Glutamatergic neuron (in vitro differentiated cells): Measurements from ENCODE around the gene PHB1. TPM values are rescaled to one million over a fixed set of nuclear protein-coding genes. Genes with fewer than 3 reads are reported as not detected.
A peak's percentile ranks its signal among the peaks of the same experiment; 100 is the strongest.

Source experiments
- DNase-seq: peaks from one replicate; pipeline ENCODE4 v3.0.0; 2022
- H3K27ac Mint-ChIP-seq: one replicate; pipeline ENCODE4 v1.8.0; 2020; ENCODE audit warnings: mild to moderate bottlenecking, mixed read lengths, inconsistent platforms; ENCODE audit not compliant: unreplicated experiment
- H3K27me3 Mint-ChIP-seq: one replicate; pipeline ENCODE4 v1.8.0; 2020; ENCODE audit warnings: mild to moderate bottlenecking, moderate library complexity, mixed read lengths, inconsistent platforms; ENCODE audit not compliant: unreplicated experiment
- H3K36me3 Mint-ChIP-seq: one replicate; pipeline ENCODE4 v1.8.0; 2020; ENCODE audit warnings: mild to moderate bottlenecking, mixed read lengths, inconsistent platforms; ENCODE audit not compliant: unreplicated experiment
- H3K4me1 Mint-ChIP-seq: one replicate; pipeline ENCODE4 v1.8.0; 2020; ENCODE audit warnings: mild to moderate bottlenecking, low read depth, mixed read lengths, inconsistent platforms; ENCODE audit not compliant: unreplicated experiment
- H3K4me3 Mint-ChIP-seq: one replicate; pipeline ENCODE4 v1.8.0; 2020; ENCODE audit warnings: mild to moderate bottlenecking, mixed read lengths, inconsistent platforms; ENCODE audit not compliant: unreplicated experiment
- H3K9me3 Mint-ChIP-seq: one replicate; pipeline ENCODE4 v1.8.0; 2020; ENCODE audit warnings: mild to moderate bottlenecking, moderate library complexity, mixed read lengths, inconsistent platforms; ENCODE audit not compliant: unreplicated experiment
- total RNA-seq: library from RNA; stranded (reverse); fragmentation: NEBNext Ultra II Directional; extraction: Animal tissue kit (Norgen Biotek cat#: 25700); gene quantifications from one replicate; pipeline ENCODE4 v1.2.1, GENCODE V29; 2021; ENCODE audit not compliant: unreplicated experiment
- TF ChIP-seq, protein P1 (sequence below): fragments of 200-600 bp; sonication (generic); IDR thresholded peaks from one replicate; pipeline ENCODE4 v1.5.0; 2021; ENCODE audit not compliant: partially characterized antibody, unreplicated experiment

The PHB1 gene
- total RNA-seq, 1 donor from 2014 or later, result 134 TPM

DNA sequence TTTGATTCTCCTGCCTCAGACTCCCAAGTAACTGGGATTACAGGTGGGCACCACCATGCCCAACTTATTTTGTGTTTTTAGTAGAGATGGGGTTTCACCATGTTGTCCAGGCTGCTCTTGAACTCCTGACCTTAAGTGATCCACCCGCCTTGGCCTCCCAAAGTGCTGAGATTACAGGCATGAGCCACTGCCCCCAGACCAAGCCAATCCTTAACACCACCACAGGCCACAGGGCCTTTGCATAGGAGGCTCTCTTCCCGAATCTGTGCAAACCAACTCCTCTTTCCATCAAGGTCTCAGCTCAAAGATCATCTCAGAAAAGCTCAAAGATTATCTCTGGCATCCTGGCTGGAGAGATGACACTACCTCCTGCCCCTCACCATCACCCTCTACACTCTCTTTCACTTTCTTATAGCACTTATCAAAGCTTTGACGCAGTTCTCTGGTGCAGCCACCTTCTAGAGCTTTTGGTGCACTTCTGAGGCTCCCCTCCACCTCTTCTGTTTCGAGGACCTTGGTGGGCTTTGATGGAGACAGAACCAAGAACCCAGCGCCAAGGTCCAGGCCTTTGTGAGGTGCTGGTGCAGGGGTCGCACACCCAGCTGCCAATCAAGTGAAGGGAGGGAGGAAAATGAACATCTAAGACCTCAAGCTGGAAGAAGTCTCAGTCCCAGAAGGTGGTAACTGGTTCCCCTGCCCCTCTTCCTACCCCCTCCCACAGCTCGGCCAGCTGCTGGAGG is 23.2 kb upstream of the PHB1 start:
- H3K27ac Mint-ChIP-seq, result no peak overlapping the region
- H3K36me3 Mint-ChIP-seq, result no peaks in the 10 kb centered on the region
- H3K9me3 Mint-ChIP-seq, result peaks cover 3% of the 10 kb centered on the region
- DNase-seq, result no peak
- TF ChIP-seq, protein P1, sequence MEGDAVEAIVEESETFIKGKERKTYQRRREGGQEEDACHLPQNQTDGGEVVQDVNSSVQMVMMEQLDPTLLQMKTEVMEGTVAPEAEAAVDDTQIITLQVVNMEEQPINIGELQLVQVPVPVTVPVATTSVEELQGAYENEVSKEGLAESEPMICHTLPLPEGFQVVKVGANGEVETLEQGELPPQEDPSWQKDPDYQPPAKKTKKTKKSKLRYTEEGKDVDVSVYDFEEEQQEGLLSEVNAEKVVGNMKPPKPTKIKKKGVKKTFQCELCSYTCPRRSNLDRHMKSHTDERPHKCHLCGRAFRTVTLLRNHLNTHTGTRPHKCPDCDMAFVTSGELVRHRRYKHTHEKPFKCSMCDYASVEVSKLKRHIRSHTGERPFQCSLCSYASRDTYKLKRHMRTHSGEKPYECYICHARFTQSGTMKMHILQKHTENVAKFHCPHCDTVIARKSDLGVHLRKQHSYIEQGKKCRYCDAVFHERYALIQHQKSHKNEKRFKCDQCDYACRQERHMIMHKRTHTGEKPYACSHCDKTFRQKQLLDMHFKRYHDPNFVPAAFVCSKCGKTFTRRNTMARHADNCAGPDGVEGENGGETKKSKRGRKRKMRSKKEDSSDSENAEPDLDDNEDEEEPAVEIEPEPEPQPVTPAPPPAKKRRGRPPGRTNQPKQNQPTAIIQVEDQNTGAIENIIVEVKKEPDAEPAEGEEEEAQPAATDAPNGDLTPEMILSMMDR, result no peak
- peaks cover 11% of the 10 kb centered on the region for H3K27me3 Mint-ChIP-seq
- peak overlapping the region; percentile 22 for H3K4me3 Mint-ChIP-seq
- H3K4me1 Mint-ChIP-seq, result peaks cover 6% of the 10 kb centered on the region

DNA sequence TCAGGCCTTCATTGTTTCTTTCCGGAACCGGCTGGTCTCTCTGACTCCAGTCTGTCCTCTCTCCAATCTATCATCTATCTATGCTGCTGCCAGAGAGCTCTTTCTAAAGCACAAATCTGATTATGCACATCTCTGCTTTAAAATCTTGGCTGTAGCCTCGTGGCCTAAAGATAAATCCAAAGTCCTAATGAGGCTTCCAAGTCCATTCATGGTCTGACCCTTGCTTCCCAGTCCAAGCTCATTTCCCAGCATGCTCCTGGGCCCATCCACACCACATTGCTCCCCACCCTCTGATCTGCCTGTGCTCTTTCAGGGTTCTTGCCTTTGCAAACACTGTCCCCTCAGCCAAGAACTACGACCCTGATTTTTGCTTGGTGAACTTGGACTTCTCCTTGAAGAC is 21.5 kb upstream of the PHB1 start:
- no peak overlapping the region for H3K27ac Mint-ChIP-seq
- H3K9me3 Mint-ChIP-seq, result peaks cover 3% of the 10 kb centered on the region
- DNase-seq, result no peak
- H3K36me3 Mint-ChIP-seq, result no peaks in the 10 kb centered on the region
- H3K4me1 Mint-ChIP-seq, result peaks cover 6% of the 10 kb centered on the region
- peaks cover 11% of the 10 kb centered on the region for H3K27me3 Mint-ChIP-seq
- no peak overlapping the region for H3K4me3 Mint-ChIP-seq
- TF ChIP-seq, protein P1, result no peak

DNA sequence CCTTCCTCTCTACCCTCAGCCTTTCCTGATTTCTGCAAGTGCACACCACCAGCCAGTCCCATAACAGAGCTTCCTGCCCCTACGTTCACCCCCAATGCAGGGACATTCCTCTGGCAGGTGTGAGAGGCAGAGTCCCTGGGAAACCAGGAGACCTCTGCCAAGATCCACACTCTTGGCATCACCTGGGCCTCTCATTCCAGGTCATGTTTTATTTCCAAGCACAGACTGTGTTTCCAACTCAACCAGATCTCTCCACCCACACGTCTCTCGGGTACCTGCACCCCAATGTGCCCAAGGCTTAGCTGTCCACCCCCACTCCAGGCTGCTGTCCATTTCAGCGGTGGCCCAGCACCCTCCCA is 21.0 kb upstream of the PHB1 start:
- TF ChIP-seq, protein P1, result no peak
- no peak overlapping the region for H3K4me3 Mint-ChIP-seq
- DNase-seq, result no peak
- peaks cover 11% of the 10 kb centered on the region for H3K27me3 Mint-ChIP-seq
- H3K36me3 Mint-ChIP-seq, result no peaks in the 10 kb centered on the region
- peaks cover 3% of the 10 kb centered on the region for H3K9me3 Mint-ChIP-seq
- H3K27ac Mint-ChIP-seq, result no peak overlapping the region
- peaks cover 6% of the 10 kb centered on the region for H3K4me1 Mint-ChIP-seq

DNA sequence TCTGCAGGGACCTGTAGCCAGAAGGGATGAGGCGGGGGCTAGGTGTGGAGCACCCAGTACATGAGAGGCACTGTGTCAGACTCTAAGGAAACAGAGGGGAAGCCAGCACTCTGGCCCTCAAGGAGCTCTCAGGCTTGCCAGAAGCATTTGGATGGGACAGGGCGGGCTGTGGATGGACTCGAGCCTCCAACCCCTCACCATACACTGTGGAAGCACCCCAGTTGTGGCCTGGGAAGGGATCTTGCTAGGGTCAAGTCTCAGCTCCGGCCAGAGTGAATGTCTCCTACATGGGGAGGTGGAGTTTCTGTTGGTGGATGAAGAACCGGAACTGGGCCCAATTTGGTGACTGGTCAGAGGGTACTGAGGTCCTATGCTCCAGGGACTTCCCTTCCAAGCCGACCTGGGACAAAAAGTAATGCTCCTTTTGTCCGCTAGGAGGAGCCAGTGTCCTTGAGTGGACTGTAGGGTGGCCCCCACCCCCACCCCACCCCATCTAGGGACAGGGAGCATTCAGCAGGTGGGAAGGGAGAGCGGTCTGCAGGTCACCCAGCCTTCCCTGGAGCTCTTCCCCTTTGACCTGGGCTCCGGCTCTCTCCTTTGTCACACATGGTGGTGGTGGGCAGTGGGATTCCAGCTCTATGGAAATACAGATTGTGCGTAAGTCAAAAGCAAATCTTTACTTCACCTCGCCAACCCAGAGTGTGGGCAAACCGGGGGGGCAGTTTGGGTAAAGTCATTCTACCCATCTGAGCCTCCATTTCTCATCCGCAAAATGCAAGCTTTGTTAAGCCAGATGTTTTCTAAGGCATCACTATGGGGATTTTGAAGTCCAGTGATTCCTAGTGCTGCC is 20.4 kb upstream of the PHB1 start:
- peak; percentile 47 for DNase-seq
- no peaks in the 10 kb centered on the region for H3K36me3 Mint-ChIP-seq
- no peak overlapping the region for H3K4me3 Mint-ChIP-seq

More for the DNA sequence above, 20.4 kb upstream of the PHB1 start:
- peaks cover 6% of the 10 kb centered on the region for H3K4me1 Mint-ChIP-seq
- peaks cover 3% of the 10 kb centered on the region for H3K9me3 Mint-ChIP-seq
- H3K27ac Mint-ChIP-seq, result no peak overlapping the region
- peaks cover 11% of the 10 kb centered on the region for H3K27me3 Mint-ChIP-seq
- TF ChIP-seq, protein P1, result peak; percentile 94
